ENCODE results near the gene EEFSEC.
A peak's percentile ranks its signal among the peaks of the same experiment; 100 is the strongest.

EEFSEC gene

GRCh38 chr3:128376516-128376915 lies 223.2 kb downstream of the EEFSEC start:
- no peak for DNase-seq

GRCh38 chr3:128378631-128379347 lies 225.5 kb downstream of the EEFSEC start:
- no peak for DNase-seq

- DNase-seq = no peak
Measured at GRCh38 chr3:128379367-128380160, 226.3 kb downstream of the EEFSEC start.

GRCh38 chr3:128380295-128380694 lies 227.0 kb downstream of the EEFSEC start:
- DNase-seq = no peak

- DNase-seq = no peak
Measured at GRCh38 chr3:128380719-128381118, 227.4 kb downstream of the EEFSEC start.

- no peak for DNase-seq
Measured at GRCh38 chr3:128381609-128382008, 228.3 kb downstream of the EEFSEC start.

GRCh38 chr3:128382221-128382807 lies 229.0 kb downstream of the EEFSEC start:
- no peak for DNase-seq

GRCh38 chr3:128383316-128384235 lies 230.3 kb downstream of the EEFSEC start:
- peak; percentile 64 for DNase-seq

- DNase-seq = no peak
Measured at GRCh38 chr3:128385080-128385832, 232.0 kb downstream of the EEFSEC start.

GRCh38 chr3:128388932-128389331 lies 235.7 kb downstream of the EEFSEC start:
- no peak for DNase-seq

GRCh38 chr3:128390867-128391266 lies 237.6 kb downstream of the EEFSEC start:
- DNase-seq = no peak

- no peak for DNase-seq
Measured at GRCh38 chr3:128392021-128392420, 238.7 kb downstream of the EEFSEC start.

- DNase-seq = no peak
Measured at GRCh38 chr3:128392818-128393544, 239.7 kb downstream of the EEFSEC start.

- DNase-seq = no peak
Measured at GRCh38 chr3:128394033-128394432, 240.8 kb downstream of the EEFSEC start.

- DNase-seq = no peak
Measured at GRCh38 chr3:128395046-128395445, 241.8 kb downstream of the EEFSEC start.

- DNase-seq = no peak
Measured at GRCh38 chr3:128395500-128396162, 242.3 kb downstream of the EEFSEC start.

GRCh38 chr3:128397484-128397883 lies 244.2 kb downstream of the EEFSEC start:
- no peak for DNase-seq

- no peak for DNase-seq
Measured at GRCh38 chr3:128398586-128398985, 245.3 kb downstream of the EEFSEC start.

GRCh38 chr3:128399221-128399915 lies 246.1 kb downstream of the EEFSEC start:
- DNase-seq = no peak

- no peak for DNase-seq
Measured at GRCh38 chr3:128400671-128401070, 247.4 kb downstream of the EEFSEC start.
